Prostate gland (tissue), 2 donors: ENCODE data around the gene MMP17. TPM values are rescaled to one million over a fixed set of nuclear protein-coding genes. Genes with fewer than 3 reads are reported as not detected.

ENCODE experiments used
- DNase-seq: peaks from one replicate; pipeline ENCODE4 v3.0.0-alpha.2; 2019; ENCODE audit warnings: low spot score
- H3K27ac ChIP-seq, 2 donors: fragments of 200-600 bp; sonication (generic); 2 replicates each; pipeline ENCODE4 v1.5.1; 2017 to 2019
- H3K27me3 ChIP-seq: fragments of 200-600 bp; sonication (generic); replicated peaks from 2 replicates; pipeline ENCODE4 v1.5.1; 2019; ENCODE audit not compliant: insufficient read depth
- H3K36me3 ChIP-seq, 2 donors: fragments of 200-600 bp; sonication (generic); 1 replicate in 1 of 2; 2 replicates in 1 of 2; pipeline versions ENCODE4 v1.5.1 to v1.8.1; 2017 to 2019
- H3K4me1 ChIP-seq: fragments of 200-600 bp; sonication (generic); replicated peaks from 2 replicates; pipeline ENCODE4 v1.5.1; 2019
- H3K4me3 ChIP-seq, 2 donors: fragments of 200-600 bp; sonication (generic); 2 replicates each; pipeline ENCODE4 v1.5.1; 2017 to 2019
- H3K9me3 ChIP-seq: fragments of 200-600 bp; sonication (generic); 2 replicates; pipeline ENCODE4 v1.5.1; 2017
- CTCF ChIP-seq, 4 experiments: fragments of 200-600 bp in 2 of 4; fragments of 450-650 bp in 2 of 4; sonication (generic) in 2 of 4; IDR thresholded peaks; 1 replicate in 3 of 4; 2 replicates in 1 of 4; pipeline ENCODE4 v1.5.1; 2016 to 2019; ENCODE audit warnings: antibody characterized with exemption in 4 of 4, mild to moderate bottlenecking in 2 of 4, moderate library complexity in 2 of 4
- POLR2A ChIP-seq: fragments of 450-650 bp; IDR thresholded peaks from one replicate; pipeline ENCODE4 v1.6.1; 2016; ENCODE audit warnings: antibody characterized with exemption, mild to moderate bottlenecking
- POLR2AphosphoS5 ChIP-seq: sonication (generic); formaldehyde crosslinking; IDR thresholded peaks from one replicate; pipeline ENCODE4 v1.6.1; 2017; ENCODE audit warnings: antibody characterized with exemption
- WGBS: methylation state at CpG from one replicate; pipeline ENCODE4 v1.1.5; 2018; 5-methylcytosine and 5-hydroxymethylcytosine counted together
- intact Hi-C: fragments of 100-400 bp; cut with DNase I; formaldehyde crosslinking; loops from one replicate; pipeline ENCODE4 v1.14.2; 2022
- total RNA-seq, 2 donors: library from RNA; depleted of rRNA; stranded (reverse); fragments of >200 nt; gene quantifications; one replicate each; pipeline ENCODE4 v1.1.0, GENCODE V29; 2016

MMP17 gene
- total RNA-seq, 2 donors from 2014 or later, result 1.1 to 35.7 TPM

- intact Hi-C loops, result no loop called here
- Histone ChIP-seq H3K27me3 (no peaks in the 10 kb centered on the region), H3K36me3 (no peaks in the 10 kb centered on the region), H3K9me3 (no peaks in the 10 kb centered on the region), H3K27ac (no peak overlapping the region), H3K4me3 (no peak overlapping the region), H3K4me1 (no peaks in the 10 kb centered on the region)
- 71% methylated on average over 24 of the region's 24 CpGs for WGBS
- DNase-seq, result no peak
- TF ChIP-seq POLR2AphosphoS5, result no peak
- no peak for TF ChIP-seq POLR2A
- TF ChIP-seq CTCF (IDR thresholded peaks at IDR 0.05), result no peak
These were observed 35.7 kb downstream of the MMP17 start for GRCh38 chr12:131863711-131864396.

- Histone ChIP-seq H3K4me3 (no peak overlapping the region), H3K9me3 (no peaks in the 10 kb centered on the region), H3K4me1 (no peaks in the 10 kb centered on the region), H3K27me3 (no peaks in the 10 kb centered on the region), H3K36me3 (no peaks in the 10 kb centered on the region), H3K27ac (no peak overlapping the region)
- no peak for TF ChIP-seq POLR2A
- TF ChIP-seq CTCF (IDR thresholded peaks at IDR 0.05), result no peak
- TF ChIP-seq POLR2AphosphoS5, result no peak
- intact Hi-C loops, result no loop called here
- no peak for DNase-seq
- 82% methylated on average over 8 of the region's 8 CpGs for WGBS
These were observed 36.3 kb downstream of the MMP17 start for GRCh38 chr12:131864469-131864868.

GRCh38 chr12:131865180-131865875 lies 37.1 kb downstream of the MMP17 start:
- intact Hi-C loops, result no loop called here
- Histone ChIP-seq H3K27ac (no peak overlapping the region), H3K36me3 (no peaks in the 10 kb centered on the region), H3K9me3 (no peaks in the 10 kb centered on the region), H3K27me3 (no peaks in the 10 kb centered on the region), H3K4me3 (no peak overlapping the region), H3K4me1 (no peaks in the 10 kb centered on the region)
- 81% methylated on average over 20 of the region's 20 CpGs for WGBS
- DNase-seq, result no peak
- TF ChIP-seq POLR2A (no peak), CTCF (IDR thresholded peaks at IDR 0.05) (no peak), POLR2AphosphoS5 (no peak)

GRCh38 chr12:131867471-131867870 lies 39.3 kb downstream of the MMP17 start:
- H3K4me1 ChIP-seq, result no peaks in the 10 kb centered on the region
- 83% methylated on average over 10 of the region's 10 CpGs for WGBS
- no peak overlapping the region for H3K4me3 ChIP-seq
- DNase-seq, result no peak
- H3K36me3 ChIP-seq, result no peaks in the 10 kb centered on the region
- no peaks in the 10 kb centered on the region for H3K9me3 ChIP-seq
- H3K27me3 ChIP-seq, result no peaks in the 10 kb centered on the region
- intact Hi-C loops, result no loop called here
- TF ChIP-seq CTCF (IDR thresholded peaks at IDR 0.05) (no peak), POLR2AphosphoS5 (no peak), POLR2A (no peak)
- H3K27ac ChIP-seq, result no peak overlapping the region
